ENCODE data around the gene PRSS50.

- TF ChIP-seq POLR2A (IDR thresholded peaks at IDR 0.05; ENCODE audit: low read depth, low read length) (no peak), POLR2AphosphoS5 (IDR thresholded peaks at IDR 0.05; ENCODE audit: insufficient read depth, low read depth, low read length) (no peak)
Observed at GRCh38 chr3:46734773-46735172, 17.1 kb upstream of the PRSS50 start.

Measured in endothelial cell of umbilical vein (primary cell).